PC-9 (cell line): ENCODE data around the gene CT47C1.

Experiments used
- EZH2 ChIP-seq: fragments of 200-600 bp; sonication (generic); IDR thresholded peaks from 2 replicates; pipeline ENCODE4 v1.8.0; 2017; ENCODE audit warnings: antibody characterized with exemption, low read depth
- TF ChIP-seq, protein P1 (sequence below): fragments of 200-600 bp; sonication (generic); conservative IDR thresholded peaks from 2 replicates; pipeline ENCODE4 v1.6.1; 2017; ENCODE audit warnings: mixed run types, antibody characterized with exemption, mild to moderate bottlenecking, moderate library complexity

DNA sequence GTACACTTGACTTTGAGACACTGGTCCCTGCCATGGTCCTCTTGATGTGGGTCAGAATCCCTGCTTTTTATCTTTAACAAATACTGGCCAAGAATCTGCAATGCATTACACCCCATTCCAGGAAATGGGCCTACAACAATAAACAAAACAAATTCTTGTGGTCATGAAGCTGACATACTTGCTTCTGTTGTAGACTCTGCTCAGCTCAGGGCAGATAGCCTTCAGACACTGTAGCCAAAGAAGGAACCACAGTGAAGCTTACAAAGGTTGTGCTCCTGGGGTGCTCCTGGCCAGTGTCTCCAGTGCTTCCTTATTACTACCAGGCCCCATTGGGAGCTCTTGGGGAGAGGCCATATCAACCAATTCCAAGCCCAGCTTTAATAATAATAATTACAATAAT lies 33.0 kb downstream of the CT47C1 start:
- TF ChIP-seq, protein P1, sequence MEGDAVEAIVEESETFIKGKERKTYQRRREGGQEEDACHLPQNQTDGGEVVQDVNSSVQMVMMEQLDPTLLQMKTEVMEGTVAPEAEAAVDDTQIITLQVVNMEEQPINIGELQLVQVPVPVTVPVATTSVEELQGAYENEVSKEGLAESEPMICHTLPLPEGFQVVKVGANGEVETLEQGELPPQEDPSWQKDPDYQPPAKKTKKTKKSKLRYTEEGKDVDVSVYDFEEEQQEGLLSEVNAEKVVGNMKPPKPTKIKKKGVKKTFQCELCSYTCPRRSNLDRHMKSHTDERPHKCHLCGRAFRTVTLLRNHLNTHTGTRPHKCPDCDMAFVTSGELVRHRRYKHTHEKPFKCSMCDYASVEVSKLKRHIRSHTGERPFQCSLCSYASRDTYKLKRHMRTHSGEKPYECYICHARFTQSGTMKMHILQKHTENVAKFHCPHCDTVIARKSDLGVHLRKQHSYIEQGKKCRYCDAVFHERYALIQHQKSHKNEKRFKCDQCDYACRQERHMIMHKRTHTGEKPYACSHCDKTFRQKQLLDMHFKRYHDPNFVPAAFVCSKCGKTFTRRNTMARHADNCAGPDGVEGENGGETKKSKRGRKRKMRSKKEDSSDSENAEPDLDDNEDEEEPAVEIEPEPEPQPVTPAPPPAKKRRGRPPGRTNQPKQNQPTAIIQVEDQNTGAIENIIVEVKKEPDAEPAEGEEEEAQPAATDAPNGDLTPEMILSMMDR: no peak
- no peak for TF ChIP-seq EZH2
